Common myeloid progenitor, CD34-positive (primary cell): ENCODE measurements around the gene ZNF598.
A peak's percentile ranks its signal among the peaks of the same experiment; 100 is the strongest.

Experiments used
- CTCF ChIA-PET: fragments of 350-600 bp; sonication (Branson Sonifier 250); formaldehyde crosslinking; loops from one replicate; lab custom pipeline; 2021; ENCODE audit warnings: antibody characterized with exemption; lab: Charles Lee
- POLR2A ChIA-PET: fragments of 350-600 bp; sonication (Branson Sonifier 250); formaldehyde crosslinking; loops from one replicate; lab custom pipeline; 2021; ENCODE audit warnings: antibody characterized with exemption; lab: Charles Lee
- DNase-seq, 3 donors: peaks; one replicate each; pipeline versions ENCODE4 v3.0.0 to v3.0.0-alpha.2; 2013
- H3K27ac ChIP-seq, 2 experiments: 1 replicate in 1 of 2; 2 replicates in 1 of 2; pipeline ENCODE4 v1.7.0; 2013; ENCODE audit warnings: inconsistent platforms in 2 of 2, low read length in 2 of 2, mild to moderate bottlenecking in 2 of 2, low read depth in 1 of 2, moderate library complexity in 1 of 2; ENCODE audit not compliant: severe bottlenecking in 2 of 2, insufficient read depth in 1 of 2, poor library complexity in 1 of 2
- H3K27me3 ChIP-seq, 5 experiments: replicated peaks in 2 of 5; 1 replicate in 3 of 5; 2 replicates in 2 of 5; pipeline versions ENCODE4 v1.6.1 to v1.7.0; 2013; ENCODE audit warnings: low read length in 4 of 5, mild to moderate bottlenecking in 2 of 5, moderate library complexity in 2 of 5, inconsistent platforms in 1 of 5; ENCODE audit not compliant: insufficient read depth in 5 of 5, control insufficient read depth in 4 of 5
- H3K36me3 ChIP-seq, 4 experiments: 1 replicate in 2 of 4; 2 replicates in 2 of 4; pipeline versions ENCODE4 v1.6.1 to v1.7.0; 2013; ENCODE audit warnings: low read length in 3 of 4, control low read depth in 1 of 4, mild to moderate bottlenecking in 1 of 4; ENCODE audit not compliant: control insufficient read depth in 4 of 4, insufficient read depth in 4 of 4
- H3K4me1 ChIP-seq, 4 experiments: 1 replicate in 3 of 4; 2 replicates in 1 of 4; pipeline versions ENCODE4 v1.6.1 to v1.7.1; 2013; ENCODE audit warnings: low read length in 3 of 4, mild to moderate bottlenecking in 3 of 4, control low read depth in 1 of 4, inconsistent platforms in 1 of 4, moderate library complexity in 1 of 4; ENCODE audit not compliant: control insufficient read depth in 4 of 4, insufficient read depth in 4 of 4; ENCODE audit errors: control extremely low read depth in 1 of 4
- H3K4me3 ChIP-seq, 7 experiments: 1 replicate in 4 of 7; 2 replicates in 3 of 7; pipeline versions ENCODE4 v1.5.1 to v1.7.0; 2013; ENCODE audit warnings: mild to moderate bottlenecking in 7 of 7, low read length in 6 of 7, moderate library complexity in 6 of 7, inconsistent platforms in 2 of 7, low read depth in 2 of 7, control low read depth in 1 of 7; ENCODE audit not compliant: insufficient read depth in 4 of 7, control insufficient read depth in 1 of 7; ENCODE audit errors: extremely low read depth in 1 of 7
- H3K9me3 ChIP-seq, 5 experiments: 1 replicate in 4 of 5; 2 replicates in 1 of 5; pipeline versions ENCODE4 v1.6.1 to v1.7.1; 2013; ENCODE audit warnings: low read length in 4 of 5, mild to moderate bottlenecking in 2 of 5, inconsistent platforms in 1 of 5, low read depth in 1 of 5, moderate library complexity in 1 of 5; ENCODE audit not compliant: control insufficient read depth in 4 of 5, insufficient read depth in 2 of 5; ENCODE audit errors: control extremely low read depth in 1 of 5
- WGBS: methylation state at CpG from one replicate; pipeline ENCODE4 v1.1.5; 2013; ENCODE audit not compliant: insufficient coverage; 5-methylcytosine and 5-hydroxymethylcytosine counted together

The ZNF598 gene

GRCh38 chr16:1973461-1974156 lies 36.0 kb downstream of the ZNF598 start:
- CTCF ChIA-PET, result no interaction called here
- 99% methylated on average over 15 of the region's 16 CpGs for WGBS

GRCh38 chr16:1972490-1972877 lies 37.1 kb downstream of the ZNF598 start:
- Histone ChIP-seq H3K27me3 (peaks cover 0 to 2% (median 0%) of the 10 kb centered on the region in 5 experiments), H3K4me3 (peak overlapping the region; percentile 75 to 94 (median 85)), H3K36me3 (peaks cover 2 to 34% (median 27%) of the 10 kb centered on the region in 4 experiments), H3K4me1 (peaks cover 0 to 24% (median 19%) of the 10 kb centered on the region in 4 experiments), H3K27ac (peak overlapping the region in 1 of 2 experiments; percentile 91), H3K9me3 (no peaks in the 10 kb centered on the region)
- WGBS, result 4% methylated on average over 21 of the region's 22 CpGs
- DNase-seq, result no peak
- ChIA-PET POLR2A (interaction anchor here (1.2 kb wide), 1 partner anchor 12 kb away, joined by 5 read pairs; no protein-coding TSS in a partner anchor), CTCF (no interaction called here)

More at GRCh38 chr16:1973461-1974156, 36.0 kb downstream of the ZNF598 start:
- H3K36me3 ChIP-seq, result peaks cover 2 to 45% (median 35%) of the 10 kb centered on the region in 4 experiments
- H3K27me3 ChIP-seq, result peaks cover 0 to 13% (median 3%) of the 10 kb centered on the region in 5 experiments
- POLR2A ChIA-PET, result interaction anchor here (0.6 kb wide), 1 partner anchor 241 kb away, joined by 3 read pairs; the partner anchor contains the start of gene PGP
- H3K9me3 ChIP-seq, result peaks cover 0 to 3% (median 0%) of the 10 kb centered on the region in 5 experiments
- H3K27ac ChIP-seq, result no peak overlapping the region
- H3K4me1 ChIP-seq, result peaks cover 0 to 24% (median 19%) of the 10 kb centered on the region in 4 experiments
- H3K4me3 ChIP-seq, result no peak overlapping the region
- no peak for DNase-seq

- Histone ChIP-seq H3K4me1 (peaks cover 0 to 24% (median 19%) of the 10 kb centered on the region in 4 experiments), H3K36me3 (peaks cover 2 to 28% (median 23%) of the 10 kb centered on the region in 4 experiments), H3K27me3 (no peaks in the 10 kb centered on the region), H3K4me3 (peak within 1 kb of the TSS; percentile 75 to 94 (median 85)), H3K9me3 (no peaks in the 10 kb centered on the region), H3K27ac (peak within 1 kb of the TSS; percentile 66 to 91)
- under 1% methylated on average over 78 of the region's 78 CpGs for WGBS
- DNase-seq, result peak; percentile 97 to 99 (median 99)
- CTCF ChIA-PET, result interaction anchor here (0.9 to 1.5 kb wide), 4 partner anchors 9 to 109 kb away, joined by 3 to 5 read pairs (median 3); partner anchors contain the start of gene NOXO1
- POLR2A ChIA-PET, result interaction anchor here (0.8 to 1.2 kb wide), 6 partner anchors 8 to 663 kb away, joined by 3 to 5 read pairs (median 3); partner anchors contain the start of genes GFER and NDUFB10
Measured at GRCh38 chr16:1971796-1972489, 37.7 kb downstream of the ZNF598 start, which contains the start of gene TBL3. TBL3 (plus strand) TSS chr16:1972053; CDS start chr16:1972165, 112 bp downstream.

GRCh38 chr16:1968146-1968953 lies 41.3 kb downstream of the ZNF598 start:
- no peak overlapping the region for H3K4me3 ChIP-seq
- peaks cover 0 to 39% (median 37%) of the 10 kb centered on the region in 4 experiments for H3K4me1 ChIP-seq
- WGBS, result 92% methylated on average over 39 of the region's 41 CpGs
- no peak for DNase-seq
- ChIA-PET POLR2A (no interaction called here), CTCF (interaction anchor here (0.5 to 1.2 kb wide), 2 partner anchors 20 to 38 kb away, joined by 3 read pairs; no protein-coding TSS in a partner anchor)
- peaks cover 0 to 8% (median 3%) of the 10 kb centered on the region in 4 experiments for H3K36me3 ChIP-seq
- H3K27me3 ChIP-seq, result no peaks in the 10 kb centered on the region
- H3K9me3 ChIP-seq, result no peaks in the 10 kb centered on the region
- H3K27ac ChIP-seq, result no peak overlapping the region

GRCh38 chr16:1966460-1966859 lies 43.2 kb downstream of the ZNF598 start, which contains the start of gene RNF151:
RNF151 (plus strand) TSS chr16:1966856; CDS start chr16:1966882, 26 bp downstream.
- H3K4me3 ChIP-seq, result peak within 1 kb of the TSS in 6 of 7 experiments; percentile 62 to 96 (median 88)
- H3K36me3 ChIP-seq, result peaks cover 0 to 27% (median 18%) of the 10 kb centered on the region in 4 experiments
- no peaks in the 10 kb centered on the region for H3K27me3 ChIP-seq
- H3K9me3 ChIP-seq, result no peaks in the 10 kb centered on the region
- CTCF ChIA-PET, result interaction anchor here (1.0 to 1.1 kb wide), 3 partner anchors 10 to 77 kb away, joined by 3 read pairs; no protein-coding TSS in a partner anchor
- 100% methylated on average over 5 of the region's 6 CpGs for WGBS
- H3K4me1 ChIP-seq, result peaks cover 0 to 42% (median 34%) of the 10 kb centered on the region in 4 experiments
- POLR2A ChIA-PET, result interaction anchor here (0.5 kb wide), 1 partner anchor 20 kb away, joined by 3 read pairs; no protein-coding TSS in a partner anchor
- no peak for DNase-seq
- peak within 1 kb of the TSS; percentile 95 to 98 for H3K27ac ChIP-seq
